ENCODE data around the gene SH3PXD2B. TPM values are rescaled to one million over a fixed set of nuclear protein-coding genes. Genes with fewer than 3 reads are reported as not detected.

SH3PXD2B gene
- total RNA-seq, 1 experiment from 2014 or later = 12.9 TPM

DNA sequence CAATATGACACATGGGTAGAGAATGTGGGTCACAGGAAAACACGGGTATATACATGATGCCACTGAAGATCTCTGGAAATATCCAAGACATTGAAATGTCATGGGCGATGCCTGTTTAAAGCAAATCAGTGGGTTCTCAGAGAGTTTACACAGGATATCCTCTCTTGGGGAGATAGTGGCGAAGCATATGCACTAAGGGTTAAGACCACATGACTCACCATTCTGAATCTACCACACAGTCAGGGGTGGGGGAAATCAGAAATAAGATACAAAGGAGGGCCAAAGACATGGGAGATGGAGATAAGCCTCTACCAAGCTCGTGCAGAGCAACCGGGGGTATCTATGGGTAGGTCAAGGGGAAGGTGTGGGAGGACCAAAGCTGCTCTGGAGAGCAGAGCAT lies 58.8 kb downstream of the SH3PXD2B start:
- H3K9me3 ChIP-seq = peaks cover 11% of the 10 kb centered on the region
- H3K4me3 ChIP-seq (ENCODE audit: low read depth, low read length) = no peak overlapping the region
- BruUV-seq (replicated peaks) = no TSS peak
- TF ChIP-seq, protein P1, sequence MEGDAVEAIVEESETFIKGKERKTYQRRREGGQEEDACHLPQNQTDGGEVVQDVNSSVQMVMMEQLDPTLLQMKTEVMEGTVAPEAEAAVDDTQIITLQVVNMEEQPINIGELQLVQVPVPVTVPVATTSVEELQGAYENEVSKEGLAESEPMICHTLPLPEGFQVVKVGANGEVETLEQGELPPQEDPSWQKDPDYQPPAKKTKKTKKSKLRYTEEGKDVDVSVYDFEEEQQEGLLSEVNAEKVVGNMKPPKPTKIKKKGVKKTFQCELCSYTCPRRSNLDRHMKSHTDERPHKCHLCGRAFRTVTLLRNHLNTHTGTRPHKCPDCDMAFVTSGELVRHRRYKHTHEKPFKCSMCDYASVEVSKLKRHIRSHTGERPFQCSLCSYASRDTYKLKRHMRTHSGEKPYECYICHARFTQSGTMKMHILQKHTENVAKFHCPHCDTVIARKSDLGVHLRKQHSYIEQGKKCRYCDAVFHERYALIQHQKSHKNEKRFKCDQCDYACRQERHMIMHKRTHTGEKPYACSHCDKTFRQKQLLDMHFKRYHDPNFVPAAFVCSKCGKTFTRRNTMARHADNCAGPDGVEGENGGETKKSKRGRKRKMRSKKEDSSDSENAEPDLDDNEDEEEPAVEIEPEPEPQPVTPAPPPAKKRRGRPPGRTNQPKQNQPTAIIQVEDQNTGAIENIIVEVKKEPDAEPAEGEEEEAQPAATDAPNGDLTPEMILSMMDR (IDR thresholded peaks at IDR 0.05; ENCODE audit: insufficient read depth in 1 of 2, low read depth in 1 of 2, low read length in 1 of 2, severe bottlenecking in 1 of 2, unreplicated experiment in 1 of 2) = no peak
- ChIA-PET POLR2A (no interaction called here), CTCF (no interaction called here)
- Mint-ChIP-seq H3K9me3 (ENCODE audit: unreplicated experiment) (peaks cover 23% of the 10 kb centered on the region), H3K4me3 (ENCODE audit: unreplicated experiment) (no peak overlapping the region), H3K27ac (ENCODE audit: unreplicated experiment) (no peak overlapping the region), H3K27me3 (ENCODE audit: insufficient read depth, unreplicated experiment) (no peaks in the 10 kb centered on the region), H3K4me1 (ENCODE audit: low read depth, unreplicated experiment) (no peaks in the 10 kb centered on the region), H3K36me3 (ENCODE audit: insufficient read depth, unreplicated experiment) (peaks cover 13% of the 10 kb centered on the region)
- no peaks in the 10 kb centered on the region for H3K36me3 ChIP-seq (ENCODE audit: control insufficient read depth, insufficient read depth, low read length)
- H3K4me1 ChIP-seq = no peaks in the 10 kb centered on the region
- no peaks in the 10 kb centered on the region for H3K27me3 ChIP-seq (replicated peaks; ENCODE audit: control insufficient read depth, insufficient read depth, low read length)
- no peak for DNase-seq
- intact Hi-C loops (cut with micrococcal nuclease; ENCODE audit: unreplicated experiment) = no loop called here

DNA sequence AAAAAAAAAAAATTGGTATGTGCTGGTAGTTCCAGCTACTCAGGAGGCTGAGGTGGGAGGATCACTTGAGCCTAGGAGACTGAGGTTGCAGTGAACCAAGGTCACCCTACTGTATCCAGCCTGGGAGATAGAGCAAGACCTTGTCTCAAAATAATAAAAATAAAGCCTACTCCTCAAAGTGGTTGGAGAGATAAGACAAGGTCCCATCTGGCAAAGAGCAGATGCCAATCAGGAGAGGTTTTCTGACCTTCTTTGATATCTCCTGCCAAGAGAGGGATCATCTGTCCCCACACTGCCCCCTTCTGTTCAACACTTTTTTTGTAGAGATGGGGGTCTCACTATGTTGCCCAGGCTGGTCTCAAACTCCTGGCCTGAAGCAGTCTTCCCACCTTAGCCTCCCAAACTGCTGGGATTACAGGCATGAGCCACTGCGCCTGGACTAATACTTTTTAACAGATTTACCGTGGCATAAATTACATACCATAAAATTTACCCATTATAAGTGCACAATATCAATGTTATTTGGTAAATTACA lies 64.7 kb downstream of the SH3PXD2B start:
- no peaks in the 10 kb centered on the region for H3K27me3 ChIP-seq (replicated peaks; ENCODE audit: control insufficient read depth, insufficient read depth, low read length)
- no peak overlapping the region for H3K4me3 ChIP-seq (ENCODE audit: low read depth, low read length)
- POLR2A ChIA-PET = no interaction called here
- Mint-ChIP-seq H3K27me3 (ENCODE audit: insufficient read depth, unreplicated experiment) (no peaks in the 10 kb centered on the region), H3K4me1 (ENCODE audit: low read depth, unreplicated experiment) (no peaks in the 10 kb centered on the region), H3K4me3 (ENCODE audit: unreplicated experiment) (no peak overlapping the region), H3K27ac (ENCODE audit: unreplicated experiment) (no peak overlapping the region), H3K9me3 (ENCODE audit: unreplicated experiment) (no peaks in the 10 kb centered on the region), H3K36me3 (ENCODE audit: insufficient read depth, unreplicated experiment) (peaks cover 11% of the 10 kb centered on the region)
- CTCF ChIA-PET = no interaction called here
- H3K9me3 ChIP-seq = no peaks in the 10 kb centered on the region
- peaks cover 1% of the 10 kb centered on the region; the same call in 1 of the 2 replicates for H3K36me3 ChIP-seq (ENCODE audit: control insufficient read depth, insufficient read depth, low read length)
- no peak for DNase-seq
- intact Hi-C loops (cut with micrococcal nuclease; ENCODE audit: unreplicated experiment) = no loop called here
- BruUV-seq (replicated peaks) = no TSS peak
- no peaks in the 10 kb centered on the region for H3K4me1 ChIP-seq
- TF ChIP-seq, protein P1 (IDR thresholded peaks at IDR 0.05; ENCODE audit: insufficient read depth in 1 of 2, low read depth in 1 of 2, low read length in 1 of 2, severe bottlenecking in 1 of 2, unreplicated experiment in 1 of 2) = no peak

DNA sequence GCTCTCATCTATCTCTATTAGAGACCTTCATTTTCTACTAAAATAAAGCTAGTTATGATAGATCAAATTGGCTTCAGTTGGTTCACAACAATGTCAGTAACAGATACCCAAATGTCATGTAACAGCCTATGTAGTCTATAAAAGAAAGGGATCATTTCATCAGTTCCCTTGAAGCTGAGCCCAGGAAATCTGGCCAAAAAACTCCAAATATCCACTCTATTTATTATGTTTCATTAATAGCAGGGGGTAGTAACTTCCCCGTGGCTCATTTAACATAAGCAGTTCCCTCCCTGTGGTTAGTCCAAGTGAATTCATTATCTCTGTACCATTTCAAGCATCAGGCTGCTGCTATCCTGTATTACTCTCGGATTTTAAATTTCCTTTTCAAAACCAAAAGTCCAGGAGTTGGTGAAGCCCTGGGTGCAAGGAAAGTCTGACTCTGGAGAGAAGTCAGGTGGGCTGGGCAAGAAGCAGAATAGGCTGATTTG lies 66.0 kb downstream of the SH3PXD2B start:
- ChIA-PET POLR2A (no interaction called here), CTCF (no interaction called here)
- DNase-seq = no peak
- Histone ChIP-seq H3K4me1 (peaks cover 13% of the 10 kb centered on the region), H3K9me3 (no peaks in the 10 kb centered on the region), H3K27me3 (replicated peaks; ENCODE audit: control insufficient read depth, insufficient read depth, low read length) (no peaks in the 10 kb centered on the region), H3K4me3 (ENCODE audit: low read depth, low read length) (no peak overlapping the region), H3K36me3 (ENCODE audit: control insufficient read depth, insufficient read depth, low read length) (peaks cover 1% of the 10 kb centered on the region; the same call in 1 of the 2 replicates)
- peaks cover 12% of the 10 kb centered on the region for H3K4me1 Mint-ChIP-seq (ENCODE audit: low read depth, unreplicated experiment)
- no TSS peak for BruUV-seq (replicated peaks)
- H3K4me3 Mint-ChIP-seq (ENCODE audit: unreplicated experiment) = no peak overlapping the region
- H3K36me3 Mint-ChIP-seq (ENCODE audit: insufficient read depth, unreplicated experiment) = peaks cover 11% of the 10 kb centered on the region
- no peaks in the 10 kb centered on the region for H3K9me3 Mint-ChIP-seq (ENCODE audit: unreplicated experiment)
- TF ChIP-seq, protein P1 (IDR thresholded peaks at IDR 0.05; ENCODE audit: insufficient read depth in 1 of 2, low read depth in 1 of 2, low read length in 1 of 2, severe bottlenecking in 1 of 2, unreplicated experiment in 1 of 2) = no peak
- no peaks in the 10 kb centered on the region for H3K27me3 Mint-ChIP-seq (ENCODE audit: insufficient read depth, unreplicated experiment)
- intact Hi-C loops (cut with micrococcal nuclease; ENCODE audit: unreplicated experiment) = no loop called here
- no peak overlapping the region for H3K27ac Mint-ChIP-seq (ENCODE audit: unreplicated experiment)
